HL-60 (cell line): ENCODE data around the gene IARS1.

ENCODE experiments used
- CTCF ChIP-seq: IDR thresholded peaks from one replicate; pipeline ENCODE4 v1.5.1; 2011; ENCODE audit warnings: low read length, control low read depth, inconsistent platforms; ENCODE audit not compliant: insufficient read depth
- SPI1 ChIP-seq: IDR thresholded peaks from 2 replicates; pipeline ENCODE4 v1.6.1; 2012; ENCODE audit warnings: low read depth, mild to moderate bottlenecking, borderline replicate concordance

GRCh38 chr9:92254381-92255337 is 38.8 kb downstream of the IARS1 start:
- TF ChIP-seq CTCF: no peak
- TF ChIP-seq SPI1: no peak
